Common myeloid progenitor, CD34-positive (primary cell): ENCODE measurements around the gene CAMTA1.
A peak's percentile ranks its signal among the peaks of the same experiment; 100 is the strongest.

Source experiments
- CTCF ChIA-PET: fragments of 350-600 bp; sonication (Branson Sonifier 250); formaldehyde crosslinking; loops from one replicate; lab custom pipeline; 2021; ENCODE audit warnings: antibody characterized with exemption; lab: Charles Lee
- POLR2A ChIA-PET: fragments of 350-600 bp; sonication (Branson Sonifier 250); formaldehyde crosslinking; loops from one replicate; lab custom pipeline; 2021; ENCODE audit warnings: antibody characterized with exemption; lab: Charles Lee
- DNase-seq, 3 donors: peaks; one replicate each; pipeline versions ENCODE4 v3.0.0 to v3.0.0-alpha.2; 2013
- H3K27ac ChIP-seq, 2 experiments: 1 replicate in 1 of 2; 2 replicates in 1 of 2; pipeline ENCODE4 v1.7.0; 2013; ENCODE audit warnings: inconsistent platforms in 2 of 2, low read length in 2 of 2, mild to moderate bottlenecking in 2 of 2, low read depth in 1 of 2, moderate library complexity in 1 of 2; ENCODE audit not compliant: severe bottlenecking in 2 of 2, insufficient read depth in 1 of 2, poor library complexity in 1 of 2
- H3K27me3 ChIP-seq, 5 experiments: replicated peaks in 2 of 5; 1 replicate in 3 of 5; 2 replicates in 2 of 5; pipeline versions ENCODE4 v1.6.1 to v1.7.0; 2013; ENCODE audit warnings: low read length in 4 of 5, mild to moderate bottlenecking in 2 of 5, moderate library complexity in 2 of 5, inconsistent platforms in 1 of 5; ENCODE audit not compliant: insufficient read depth in 5 of 5, control insufficient read depth in 4 of 5
- H3K36me3 ChIP-seq, 4 experiments: 1 replicate in 2 of 4; 2 replicates in 2 of 4; pipeline versions ENCODE4 v1.6.1 to v1.7.0; 2013; ENCODE audit warnings: low read length in 3 of 4, control low read depth in 1 of 4, mild to moderate bottlenecking in 1 of 4; ENCODE audit not compliant: control insufficient read depth in 4 of 4, insufficient read depth in 4 of 4
- H3K4me1 ChIP-seq, 4 experiments: 1 replicate in 3 of 4; 2 replicates in 1 of 4; pipeline versions ENCODE4 v1.6.1 to v1.7.1; 2013; ENCODE audit warnings: low read length in 3 of 4, mild to moderate bottlenecking in 3 of 4, control low read depth in 1 of 4, inconsistent platforms in 1 of 4, moderate library complexity in 1 of 4; ENCODE audit not compliant: control insufficient read depth in 4 of 4, insufficient read depth in 4 of 4; ENCODE audit errors: control extremely low read depth in 1 of 4
- H3K4me3 ChIP-seq, 7 experiments: 1 replicate in 4 of 7; 2 replicates in 3 of 7; pipeline versions ENCODE4 v1.5.1 to v1.7.0; 2013; ENCODE audit warnings: mild to moderate bottlenecking in 7 of 7, low read length in 6 of 7, moderate library complexity in 6 of 7, inconsistent platforms in 2 of 7, low read depth in 2 of 7, control low read depth in 1 of 7; ENCODE audit not compliant: insufficient read depth in 4 of 7, control insufficient read depth in 1 of 7; ENCODE audit errors: extremely low read depth in 1 of 7
- H3K9me3 ChIP-seq, 5 experiments: 1 replicate in 4 of 5; 2 replicates in 1 of 5; pipeline versions ENCODE4 v1.6.1 to v1.7.1; 2013; ENCODE audit warnings: low read length in 4 of 5, mild to moderate bottlenecking in 2 of 5, inconsistent platforms in 1 of 5, low read depth in 1 of 5, moderate library complexity in 1 of 5; ENCODE audit not compliant: control insufficient read depth in 4 of 5, insufficient read depth in 2 of 5; ENCODE audit errors: control extremely low read depth in 1 of 5
- WGBS: methylation state at CpG from one replicate; pipeline ENCODE4 v1.1.5; 2013; ENCODE audit not compliant: insufficient coverage; 5-methylcytosine and 5-hydroxymethylcytosine counted together

The CAMTA1 gene

DNA sequence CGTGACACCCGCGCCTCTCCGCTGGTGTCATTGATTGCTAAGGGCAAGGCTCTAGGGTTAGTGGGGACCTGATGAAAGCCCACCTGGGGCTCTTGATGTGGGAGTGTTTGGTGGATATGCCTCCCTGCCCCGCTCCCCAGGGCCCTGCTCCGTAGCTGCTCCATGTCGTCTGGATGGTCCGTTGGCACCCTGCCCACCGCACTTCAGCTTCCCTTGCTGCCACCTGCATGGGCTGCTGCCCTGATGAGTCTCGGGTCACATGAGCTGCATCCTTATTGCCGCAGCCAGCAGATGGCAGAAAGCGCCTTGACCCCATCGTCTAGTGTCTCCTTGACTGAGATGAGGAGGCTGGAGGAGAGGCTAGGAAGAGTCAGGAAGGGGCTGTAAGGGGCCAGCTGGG is 439.4 kb downstream of the CAMTA1 start:
- WGBS: 81% methylated on average over 12 of the region's 13 CpGs
- H3K36me3 ChIP-seq: no peaks in the 10 kb centered on the region

DNA sequence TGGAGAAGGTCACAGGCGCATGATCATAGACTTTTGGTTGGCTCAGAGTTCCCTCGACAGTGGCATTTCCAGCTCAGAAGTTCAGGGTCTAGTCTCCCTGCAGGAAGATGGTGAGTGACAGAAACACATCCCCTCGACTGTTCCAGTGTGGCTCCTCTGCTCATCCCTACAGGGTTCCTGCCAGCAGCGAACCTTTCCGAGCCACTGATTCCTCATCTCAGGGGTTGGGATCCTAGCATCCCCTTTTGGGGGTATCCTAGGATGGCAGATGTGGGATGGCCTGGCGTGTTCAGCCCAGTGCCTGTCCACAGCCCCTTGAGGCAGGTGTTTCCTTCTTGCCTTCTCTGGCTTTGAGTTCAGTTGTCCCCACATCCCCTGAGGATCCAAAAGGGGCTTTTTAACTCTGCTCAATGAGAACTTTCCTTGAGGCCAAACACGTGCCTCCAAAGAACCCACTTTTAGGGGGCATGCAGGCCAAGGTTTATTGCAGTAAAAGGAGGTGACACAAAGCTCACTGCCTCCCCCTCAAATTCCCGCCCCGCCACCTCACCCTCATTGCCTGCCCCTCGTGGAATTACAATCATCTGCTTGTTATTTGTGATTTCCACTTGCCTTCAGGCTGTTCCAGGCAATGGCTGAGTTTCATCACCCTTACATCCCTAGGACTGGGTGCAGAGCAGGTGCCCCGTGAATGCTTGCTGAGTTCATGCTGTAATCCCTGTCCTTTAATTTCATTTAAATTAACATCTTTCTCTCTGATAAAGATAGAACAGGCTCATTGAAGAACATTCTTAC is 440.7 kb downstream of the CAMTA1 start:
- CTCF ChIA-PET: interaction anchor here (0.5 to 1.5 kb wide), 4 partner anchors 183 to 527 kb away, joined by 3 to 5 read pairs (median 4); no protein-coding TSS in a partner anchor

More for the DNA sequence above, 439.4 kb downstream of the CAMTA1 start:
- Histone ChIP-seq H3K27ac (no peak overlapping the region), H3K9me3 (no peaks in the 10 kb centered on the region), H3K4me1 (peaks cover 0 to 4% (median 0%) of the 10 kb centered on the region in 4 experiments), H3K4me3 (no peak overlapping the region), H3K27me3 (no peaks in the 10 kb centered on the region)
- DNase-seq: peak in 1 of 3 donors; percentile 20
- POLR2A ChIA-PET: interaction anchor here (0.6 kb wide), 1 partner anchor 25 kb away, joined by 7 read pairs; no protein-coding TSS in a partner anchor
- CTCF ChIA-PET: interaction anchor here (0.7 to 1.5 kb wide), 4 partner anchors 181 to 425 kb away, joined by 3 to 5 read pairs (median 4); no protein-coding TSS in a partner anchor

GRCh38 chr1:7227654-7228053 is 442.4 kb downstream of the CAMTA1 start:
- WGBS: 92% methylated on average over 2 of the region's 5 CpGs
- Histone ChIP-seq H3K9me3 (no peaks in the 10 kb centered on the region), H3K27me3 (no peaks in the 10 kb centered on the region), H3K4me3 (no peak overlapping the region), H3K27ac (no peak overlapping the region), H3K4me1 (no peaks in the 10 kb centered on the region), H3K36me3 (no peaks in the 10 kb centered on the region)
- CTCF ChIA-PET: no interaction called here
- no peak for DNase-seq
- POLR2A ChIA-PET: no interaction called here

More for the DNA sequence above, 440.7 kb downstream of the CAMTA1 start:
- 92% methylated on average over 8 of the region's 11 CpGs for WGBS
- no peaks in the 10 kb centered on the region for H3K27me3 ChIP-seq
- no peak for DNase-seq
- no peak overlapping the region for H3K4me3 ChIP-seq
- POLR2A ChIA-PET: interaction anchor here (0.5 kb wide), 1 partner anchor 163 kb away, joined by 3 read pairs; no protein-coding TSS in a partner anchor
- H3K9me3 ChIP-seq: no peaks in the 10 kb centered on the region
- H3K4me1 ChIP-seq: peaks cover 0 to 4% (median 0%) of the 10 kb centered on the region in 4 experiments
- H3K36me3 ChIP-seq: no peaks in the 10 kb centered on the region
- H3K27ac ChIP-seq: no peak overlapping the region

DNA sequence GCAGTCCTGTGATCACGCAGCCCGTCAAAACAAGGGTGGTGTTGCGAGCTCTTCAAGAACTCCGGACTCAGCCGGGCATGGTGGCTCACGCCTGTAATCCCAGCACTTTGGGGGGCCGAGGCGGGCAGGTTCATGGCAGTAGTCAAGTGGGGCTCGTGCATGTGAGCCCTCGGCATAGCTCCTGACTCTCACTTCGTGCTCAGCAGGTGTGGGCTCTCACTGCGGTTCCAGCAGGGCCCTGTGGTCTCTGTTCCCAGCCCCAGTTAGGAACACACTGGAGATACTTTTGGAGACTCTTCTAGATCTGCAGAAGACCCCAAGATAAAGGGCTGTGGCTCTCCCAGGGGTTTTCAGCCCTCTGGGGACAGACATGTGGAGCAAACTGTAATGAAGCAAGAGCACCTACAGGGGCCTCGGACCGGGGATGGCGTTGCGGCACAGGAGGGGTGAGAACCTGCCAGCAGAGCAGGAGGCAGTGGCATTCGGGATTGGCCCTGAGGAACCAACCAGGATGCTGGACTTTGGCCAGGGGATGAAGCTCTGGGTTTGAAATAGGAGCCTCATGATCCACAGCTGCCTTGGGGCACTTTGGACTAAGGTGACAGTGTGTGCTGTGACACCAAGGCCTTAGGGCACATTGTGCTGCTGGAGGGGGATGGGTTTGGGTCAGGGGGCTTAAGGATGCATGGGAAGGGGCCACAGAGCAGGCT is 443.2 kb downstream of the CAMTA1 start:
- CTCF ChIA-PET: interaction anchor here (0.9 kb wide), 1 partner anchor 8 kb away, joined by 3 read pairs; no protein-coding TSS in a partner anchor
- 90% methylated on average over 17 of the region's 17 CpGs for WGBS
- DNase-seq: no peak
- Histone ChIP-seq H3K4me3 (no peak overlapping the region), H3K9me3 (no peaks in the 10 kb centered on the region), H3K4me1 (no peaks in the 10 kb centered on the region), H3K27me3 (no peaks in the 10 kb centered on the region), H3K27ac (no peak overlapping the region), H3K36me3 (no peaks in the 10 kb centered on the region)
- POLR2A ChIA-PET: no interaction called here

DNA sequence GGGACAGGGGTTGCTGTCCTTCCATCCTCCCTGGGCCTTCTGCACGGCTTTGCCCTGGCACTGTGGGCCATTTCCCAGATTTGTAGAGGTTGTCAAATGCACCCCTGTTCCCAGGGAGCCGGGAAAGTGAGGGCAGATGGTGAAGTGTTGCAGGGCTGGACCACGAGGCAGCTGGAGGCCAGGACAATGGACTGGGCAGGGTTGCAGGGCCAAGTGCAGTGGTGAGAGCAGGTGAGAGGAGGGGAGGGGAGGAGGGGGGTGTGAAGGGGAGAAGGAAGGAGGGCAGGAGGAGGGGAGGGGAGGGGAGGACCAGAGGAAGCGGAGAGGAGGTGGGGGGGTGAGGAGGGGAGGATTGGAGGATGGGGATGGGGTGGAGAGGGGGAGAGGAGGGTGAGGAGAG is 443.9 kb downstream of the CAMTA1 start:
- Histone ChIP-seq H3K9me3 (no peaks in the 10 kb centered on the region), H3K27me3 (no peaks in the 10 kb centered on the region), H3K4me1 (no peaks in the 10 kb centered on the region), H3K4me3 (no peak overlapping the region), H3K36me3 (no peaks in the 10 kb centered on the region), H3K27ac (no peak overlapping the region)
- DNase-seq: no peak
- CTCF ChIA-PET: interaction anchor here (0.9 kb wide), 1 partner anchor 9 kb away, joined by 3 read pairs; no protein-coding TSS in a partner anchor
- 94% methylated on average over 3 of the region's 4 CpGs for WGBS
- POLR2A ChIA-PET: no interaction called here

- H3K9me3 ChIP-seq: no peaks in the 10 kb centered on the region
- no peaks in the 10 kb centered on the region for H3K36me3 ChIP-seq
- ChIA-PET CTCF (no interaction called here), POLR2A (no interaction called here)
- H3K27me3 ChIP-seq: no peaks in the 10 kb centered on the region
- DNase-seq: no peak
- H3K27ac ChIP-seq: no peak overlapping the region
- H3K4me1 ChIP-seq: peaks cover 0 to under 1% (median 0%) of the 10 kb centered on the region in 4 experiments
- no peak overlapping the region for H3K4me3 ChIP-seq
- 95% methylated on average over 14 of the region's 20 CpGs for WGBS
These were observed 444.7 kb downstream of the CAMTA1 start for GRCh38 chr1:7229696-7230631.
